ENCODE data around the gene GRM7. TPM values are rescaled to one million over a fixed set of nuclear protein-coding genes. Genes with fewer than 3 reads are reported as not detected.
A peak's percentile ranks its signal among the peaks of the same experiment; 100 is the strongest.

Gene GRM7
- polyA plus RNA-seq, 4 donors: 0.01 to 0.30 TPM; not detected in 2

GRCh38 chr3:7589526-7589925 is 728.6 kb downstream of the GRM7 start:
- DNase-seq: no peak
- Histone ChIP-seq H3K27ac (ENCODE audit: low read depth in 1 of 3, low read length in 2 of 3) (no peak overlapping the region), H3K4me1 (ENCODE audit: control insufficient read depth in 3 of 3, insufficient read depth in 2 of 3, low read depth in 1 of 3, low read length in 2 of 3) (no peaks in the 10 kb centered on the region), H3K4me3 (ENCODE audit: low read depth in 1 of 3, low read length in 3 of 3) (no peak overlapping the region), H3K27me3 (ENCODE audit: control insufficient read depth in 3 of 3, insufficient read depth in 3 of 3, low read length in 3 of 3) (no peaks in the 10 kb centered on the region), H3K36me3 (ENCODE audit: control insufficient read depth in 3 of 3, insufficient read depth in 2 of 3, low read depth in 1 of 3, low read length in 3 of 3) (no peaks in the 10 kb centered on the region), H3K9me3 (ENCODE audit: control insufficient read depth in 2 of 2, insufficient read depth in 1 of 2, low read depth in 1 of 2, low read length in 1 of 2) (no peaks in the 10 kb centered on the region)
- no peak for FAIRE-seq
- WGBS, 3 donors: 69 to 92% (median 83%) methylated on average over 2 of the region's 2 CpGs

- Histone ChIP-seq H3K27me3 (ENCODE audit: control insufficient read depth in 3 of 3, insufficient read depth in 3 of 3, low read length in 3 of 3) (no peaks in the 10 kb centered on the region), H3K4me1 (ENCODE audit: control insufficient read depth in 3 of 3, insufficient read depth in 2 of 3, low read depth in 1 of 3, low read length in 2 of 3) (no peaks in the 10 kb centered on the region), H3K9me3 (ENCODE audit: control insufficient read depth in 2 of 2, insufficient read depth in 1 of 2, low read depth in 1 of 2, low read length in 1 of 2) (no peaks in the 10 kb centered on the region), H3K4me3 (ENCODE audit: low read depth in 1 of 3, low read length in 3 of 3) (no peak overlapping the region), H3K36me3 (ENCODE audit: control insufficient read depth in 3 of 3, insufficient read depth in 2 of 3, low read depth in 1 of 3, low read length in 3 of 3) (no peaks in the 10 kb centered on the region), H3K27ac (ENCODE audit: low read depth in 1 of 3, low read length in 2 of 3) (no peak overlapping the region)
- DNase-seq (no peak), FAIRE-seq (no peak)
- 89 to 100% (median 92%) methylated on average over 2 of the region's 2 CpGs for WGBS, 3 donors
Observed at GRCh38 chr3:7602297-7602696, 741.4 kb downstream of the GRM7 start.

GRCh38 chr3:7607083-7607482 is 746.2 kb downstream of the GRM7 start:
- 36 to 45% (median 43%) methylated on average over 2 of the region's 2 CpGs for WGBS, 3 donors

GRCh38 chr3:7607676-7608075 is 746.8 kb downstream of the GRM7 start:
- FAIRE-seq (no peak), DNase-seq (no peak)
- H3K27ac ChIP-seq (ENCODE audit: low read depth in 1 of 3, low read length in 2 of 3): no peak overlapping the region
- WGBS, 3 donors: 82 to 93% (median 86%) methylated on average over 2 of the region's 2 CpGs
- H3K4me3 ChIP-seq (ENCODE audit: low read depth in 1 of 3, low read length in 3 of 3): no peak overlapping the region
- no peaks in the 10 kb centered on the region for H3K9me3 ChIP-seq (ENCODE audit: control insufficient read depth in 2 of 2, insufficient read depth in 1 of 2, low read depth in 1 of 2, low read length in 1 of 2)
- H3K4me1 ChIP-seq (ENCODE audit: control insufficient read depth in 3 of 3, insufficient read depth in 2 of 3, low read depth in 1 of 3, low read length in 2 of 3): no peaks in the 10 kb centered on the region
- no peaks in the 10 kb centered on the region for H3K36me3 ChIP-seq (ENCODE audit: control insufficient read depth in 3 of 3, insufficient read depth in 2 of 3, low read depth in 1 of 3, low read length in 3 of 3)
- H3K27me3 ChIP-seq (ENCODE audit: control insufficient read depth in 3 of 3, insufficient read depth in 3 of 3, low read length in 3 of 3): peaks cover 0 to 4% (median 0%) of the 10 kb centered on the region in 3 donors

More at GRCh38 chr3:7607083-7607482, 746.2 kb downstream of the GRM7 start:
- Histone ChIP-seq H3K4me1 (ENCODE audit: control insufficient read depth in 3 of 3, insufficient read depth in 2 of 3, low read depth in 1 of 3, low read length in 2 of 3) (no peaks in the 10 kb centered on the region), H3K27me3 (ENCODE audit: control insufficient read depth in 3 of 3, insufficient read depth in 3 of 3, low read length in 3 of 3) (peaks cover 0 to under 1% (median 0%) of the 10 kb centered on the region in 3 donors), H3K36me3 (ENCODE audit: control insufficient read depth in 3 of 3, insufficient read depth in 2 of 3, low read depth in 1 of 3, low read length in 3 of 3) (no peaks in the 10 kb centered on the region), H3K4me3 (ENCODE audit: low read depth in 1 of 3, low read length in 3 of 3) (no peak overlapping the region), H3K27ac (ENCODE audit: low read depth in 1 of 3, low read length in 2 of 3) (no peak overlapping the region), H3K9me3 (ENCODE audit: control insufficient read depth in 2 of 2, insufficient read depth in 1 of 2, low read depth in 1 of 2, low read length in 1 of 2) (no peaks in the 10 kb centered on the region)
- peak; percentile 53 for FAIRE-seq
- DNase-seq: no peak

GRCh38 chr3:7610634-7611033 is 749.7 kb downstream of the GRM7 start:
- no peak overlapping the region for H3K27ac ChIP-seq (ENCODE audit: low read depth in 1 of 3, low read length in 2 of 3)
- H3K4me1 ChIP-seq (ENCODE audit: control insufficient read depth in 3 of 3, insufficient read depth in 2 of 3, low read depth in 1 of 3, low read length in 2 of 3): no peaks in the 10 kb centered on the region
- FAIRE-seq (no peak), DNase-seq (no peak)
- 89 to 92% (median 89%) methylated on average over 5 of the region's 5 CpGs for WGBS, 3 donors
- H3K27me3 ChIP-seq (ENCODE audit: control insufficient read depth in 3 of 3, insufficient read depth in 3 of 3, low read length in 3 of 3): peaks cover 0 to 4% (median 0%) of the 10 kb centered on the region in 3 donors
- no peak overlapping the region for H3K4me3 ChIP-seq (ENCODE audit: low read depth in 1 of 3, low read length in 3 of 3)
- no peaks in the 10 kb centered on the region for H3K9me3 ChIP-seq (ENCODE audit: control insufficient read depth in 2 of 2, insufficient read depth in 1 of 2, low read depth in 1 of 2, low read length in 1 of 2)
- no peaks in the 10 kb centered on the region for H3K36me3 ChIP-seq (ENCODE audit: control insufficient read depth in 3 of 3, insufficient read depth in 2 of 3, low read depth in 1 of 3, low read length in 3 of 3)

GRCh38 chr3:7615043-7615442 is 754.1 kb downstream of the GRM7 start:
- H3K27ac ChIP-seq (ENCODE audit: low read depth in 1 of 3, low read length in 2 of 3): no peak overlapping the region
- no peaks in the 10 kb centered on the region for H3K4me1 ChIP-seq (ENCODE audit: control insufficient read depth in 3 of 3, insufficient read depth in 2 of 3, low read depth in 1 of 3, low read length in 2 of 3)
- DNase-seq (no peak), FAIRE-seq (no peak)
- H3K27me3 ChIP-seq (ENCODE audit: control insufficient read depth in 3 of 3, insufficient read depth in 3 of 3, low read length in 3 of 3): peaks cover 0 to 4% (median 0%) of the 10 kb centered on the region in 3 donors
- H3K4me3 ChIP-seq (ENCODE audit: low read depth in 1 of 3, low read length in 3 of 3): no peak overlapping the region
- H3K9me3 ChIP-seq (ENCODE audit: control insufficient read depth in 2 of 2, insufficient read depth in 1 of 2, low read depth in 1 of 2, low read length in 1 of 2): no peaks in the 10 kb centered on the region
- H3K36me3 ChIP-seq (ENCODE audit: control insufficient read depth in 3 of 3, insufficient read depth in 2 of 3, low read depth in 1 of 3, low read length in 3 of 3): no peaks in the 10 kb centered on the region
- 47 to 59% (median 51%) methylated on average over 1 of the region's 1 CpG for WGBS, 3 donors

GRCh38 chr3:7618606-7619005 is 757.7 kb downstream of the GRM7 start:
- DNase-seq (no peak), FAIRE-seq (no peak)
- Histone ChIP-seq H3K4me1 (ENCODE audit: control insufficient read depth in 3 of 3, insufficient read depth in 2 of 3, low read depth in 1 of 3, low read length in 2 of 3) (no peaks in the 10 kb centered on the region), H3K27ac (ENCODE audit: low read depth in 1 of 3, low read length in 2 of 3) (no peak overlapping the region), H3K27me3 (ENCODE audit: control insufficient read depth in 3 of 3, insufficient read depth in 3 of 3, low read length in 3 of 3) (no peaks in the 10 kb centered on the region), H3K36me3 (ENCODE audit: control insufficient read depth in 3 of 3, insufficient read depth in 2 of 3, low read depth in 1 of 3, low read length in 3 of 3) (no peaks in the 10 kb centered on the region), H3K4me3 (ENCODE audit: low read depth in 1 of 3, low read length in 3 of 3) (no peak overlapping the region), H3K9me3 (ENCODE audit: control insufficient read depth in 2 of 2, insufficient read depth in 1 of 2, low read depth in 1 of 2, low read length in 1 of 2) (no peaks in the 10 kb centered on the region)
- WGBS, 3 donors: 71 to 79% (median 76%) methylated on average over 2 of the region's 2 CpGs

GRCh38 chr3:7620401-7620800 is 759.5 kb downstream of the GRM7 start:
- Histone ChIP-seq H3K4me1 (ENCODE audit: control insufficient read depth in 3 of 3, insufficient read depth in 2 of 3, low read depth in 1 of 3, low read length in 2 of 3) (no peaks in the 10 kb centered on the region), H3K27me3 (ENCODE audit: control insufficient read depth in 3 of 3, insufficient read depth in 3 of 3, low read length in 3 of 3) (no peaks in the 10 kb centered on the region), H3K4me3 (ENCODE audit: low read depth in 1 of 3, low read length in 3 of 3) (no peak overlapping the region), H3K9me3 (ENCODE audit: control insufficient read depth in 2 of 2, insufficient read depth in 1 of 2, low read depth in 1 of 2, low read length in 1 of 2) (no peaks in the 10 kb centered on the region), H3K27ac (ENCODE audit: low read depth in 1 of 3, low read length in 2 of 3) (no peak overlapping the region), H3K36me3 (ENCODE audit: control insufficient read depth in 3 of 3, insufficient read depth in 2 of 3, low read depth in 1 of 3, low read length in 3 of 3) (no peaks in the 10 kb centered on the region)
- FAIRE-seq: no peak
- DNase-seq: no peak
- WGBS, 3 donors: 97 to 100% (median 98%) methylated on average over 1 of the region's 1 CpG

- Histone ChIP-seq H3K36me3 (ENCODE audit: control insufficient read depth in 3 of 3, insufficient read depth in 2 of 3, low read depth in 1 of 3, low read length in 3 of 3) (no peaks in the 10 kb centered on the region), H3K9me3 (ENCODE audit: control insufficient read depth in 2 of 2, insufficient read depth in 1 of 2, low read depth in 1 of 2, low read length in 1 of 2) (no peaks in the 10 kb centered on the region), H3K27ac (ENCODE audit: low read depth in 1 of 3, low read length in 2 of 3) (no peak overlapping the region), H3K4me3 (ENCODE audit: low read depth in 1 of 3, low read length in 3 of 3) (no peak overlapping the region), H3K4me1 (ENCODE audit: control insufficient read depth in 3 of 3, insufficient read depth in 2 of 3, low read depth in 1 of 3, low read length in 2 of 3) (peaks cover 0 to 4% (median 0%) of the 10 kb centered on the region in 3 donors), H3K27me3 (ENCODE audit: control insufficient read depth in 3 of 3, insufficient read depth in 3 of 3, low read length in 3 of 3) (no peaks in the 10 kb centered on the region)
- 75 to 86% (median 79%) methylated on average over 7 of the region's 7 CpGs for WGBS, 3 donors
- DNase-seq (no peak), FAIRE-seq (no peak)
Observed at GRCh38 chr3:7621046-7621630, 760.2 kb downstream of the GRM7 start.
